Esophagus mucosa (tissue), 1 donor: ENCODE data around the gene C9. TPM values are rescaled to one million over a fixed set of nuclear protein-coding genes. Genes with fewer than 3 reads are reported as not detected.
"Not testable (repeated sequence)": the region's sequence is repeated elsewhere in the genome, so short reads cannot be mapped to it uniquely, and the experiment has no call there.

ENCODE experiments used
- ATAC-seq: fragments of 200-7000 bp; cut with Tn5 transposase; one replicate; pipeline ENCODE4 v1.9.1; 2020
- total RNA-seq: library from RNA; stranded (reverse); gene quantifications from one replicate; pipeline ENCODE4 v1.2.4, GENCODE V29; 2023
- donor health status: DM: yes; HTN: yes; CAD: no.

The C9 gene
- total RNA-seq, 1 donor from 2014 or later: not detected

- no peak for ATAC-seq
These were observed 7.0 kb upstream of the C9 start for GRCh38 chr5:39371367-39371635.

GRCh38 chr5:39370555-39371366, 6.5 kb upstream of the C9 start:
- ATAC-seq: no peak

- no peak for ATAC-seq
These were observed 5.0 kb upstream of the C9 start for GRCh38 chr5:39369123-39369815.

GRCh38 chr5:39368116-39368515, 3.8 kb upstream of the C9 start:
- no peak for ATAC-seq

- ATAC-seq: no peak
These were observed 3.4 kb upstream of the C9 start for GRCh38 chr5:39367711-39368110.

- no peak for ATAC-seq
These were observed 1.1 kb downstream of the C9 start for GRCh38 chr5:39363217-39363616.

GRCh38 chr5:39362646-39363045, 1.6 kb downstream of the C9 start:
- no peak for ATAC-seq

- no peak for ATAC-seq
These were observed 3.0 kb downstream of the C9 start for GRCh38 chr5:39361306-39361705.

- ATAC-seq: peak; percentile 36
These were observed 3.7 kb downstream of the C9 start for GRCh38 chr5:39360471-39361111.

- ATAC-seq: no peak
These were observed 8.0 kb downstream of the C9 start for GRCh38 chr5:39356263-39356662.

- no peak for ATAC-seq
These were observed 9.0 kb downstream of the C9 start for GRCh38 chr5:39355324-39355723.

- no peak for ATAC-seq
These were observed 10.4 kb downstream of the C9 start for GRCh38 chr5:39353717-39354399.

- ATAC-seq: no peak
These were observed 11.3 kb downstream of the C9 start for GRCh38 chr5:39352951-39353350.

- ATAC-seq: no peak
These were observed 12.1 kb downstream of the C9 start for GRCh38 chr5:39352170-39352569.

GRCh38 chr5:39349484-39349883, 14.8 kb downstream of the C9 start:
- ATAC-seq: no peak

- no peak for ATAC-seq
These were observed 21.8 kb downstream of the C9 start for GRCh38 chr5:39342460-39342859.

GRCh38 chr5:39341896-39342295, 22.4 kb downstream of the C9 start:
- ATAC-seq: no peak

- ATAC-seq: no peak
These were observed 23.8 kb downstream of the C9 start for GRCh38 chr5:39340506-39340905.

- no peak for ATAC-seq
These were observed 26.9 kb downstream of the C9 start for GRCh38 chr5:39337252-39337915.

- not testable (repeated sequence) for ATAC-seq
These were observed 30.0 kb downstream of the C9 start for GRCh38 chr5:39334296-39334695.

GRCh38 chr5:39333104-39333503, 31.2 kb downstream of the C9 start:
- ATAC-seq: no peak

GRCh38 chr5:39331861-39332381, 32.4 kb downstream of the C9 start:
- ATAC-seq: no peak

- ATAC-seq: no peak
These were observed 35.6 kb downstream of the C9 start for GRCh38 chr5:39328731-39329130.
